ENCODE data around the gene SCRN2.
A peak's percentile ranks its signal among the peaks of the same experiment; 100 is the strongest.

SCRN2 gene

GRCh38 chr17:47846716-47847340 lies 5.8 kb upstream of the SCRN2 start:
- DNase-seq (ENCODE audit: low read depth in 3 of 3) = no peak

DNA sequence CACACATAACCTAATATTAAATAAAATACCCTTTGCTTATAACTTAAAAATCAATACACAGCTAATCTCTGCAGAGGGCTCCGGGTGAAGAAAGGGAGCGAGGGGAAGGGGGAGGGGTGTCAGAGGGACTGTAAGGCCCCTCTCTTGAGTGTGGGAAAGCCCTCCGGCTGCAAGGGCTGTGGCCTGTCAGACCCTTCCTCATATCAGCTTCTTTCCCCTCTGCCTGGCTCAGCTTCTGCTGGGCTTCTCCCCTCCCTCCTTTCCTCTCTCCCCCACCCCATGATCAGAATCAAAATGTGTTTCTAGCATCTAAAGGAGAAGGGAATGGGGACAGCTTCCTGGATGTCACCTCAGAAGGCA lies 4.6 kb upstream of the SCRN2 start:
- DNase-seq (ENCODE audit: low read depth in 3 of 3) = no peak

- DNase-seq (ENCODE audit: low read depth in 3 of 3) = no peak
These were observed 4.0 kb upstream of the SCRN2 start for GRCh38 chr17:47844814-47845715.

DNA sequence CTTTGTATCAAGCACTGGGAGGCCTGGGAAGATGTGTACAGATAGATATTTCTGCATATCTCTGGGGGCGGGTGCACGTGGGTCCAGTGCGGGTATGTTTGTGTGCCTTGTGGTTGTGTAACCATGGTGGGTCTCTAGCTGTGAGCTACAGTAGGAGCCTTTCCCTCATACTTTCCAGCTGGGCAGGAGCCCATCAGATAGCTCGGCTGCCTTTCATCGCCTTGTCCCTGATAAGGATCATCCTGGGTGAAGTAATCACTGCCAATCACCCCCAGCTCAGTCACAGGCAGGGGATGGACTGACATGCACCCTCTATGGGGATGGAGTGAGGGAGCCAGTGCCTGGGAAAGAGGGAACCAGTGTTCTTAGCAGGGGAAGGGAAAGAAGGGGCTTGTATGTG lies 3.2 kb upstream of the SCRN2 start:
- no peak for DNase-seq (ENCODE audit: low read depth in 3 of 3)

DNA sequence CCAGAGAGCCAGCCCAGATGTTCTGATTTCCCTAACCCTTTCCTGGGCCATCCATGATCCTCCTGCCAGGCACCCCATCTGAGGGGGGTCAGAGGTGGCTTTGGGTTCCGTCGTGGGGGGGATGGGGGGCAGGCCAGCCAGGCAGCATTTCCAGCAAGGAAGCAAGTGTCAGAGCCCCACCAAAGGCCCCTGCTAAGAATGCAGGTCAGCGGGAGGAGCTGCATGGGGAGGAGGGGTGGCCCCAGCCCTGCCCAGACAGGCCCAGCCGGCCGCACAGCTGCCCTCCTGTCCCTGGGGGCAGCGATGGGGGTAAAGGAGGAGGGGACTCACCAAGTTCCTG lies 2.3 kb upstream of the SCRN2 start:
- no peak for DNase-seq (ENCODE audit: low read depth in 3 of 3)

DNA sequence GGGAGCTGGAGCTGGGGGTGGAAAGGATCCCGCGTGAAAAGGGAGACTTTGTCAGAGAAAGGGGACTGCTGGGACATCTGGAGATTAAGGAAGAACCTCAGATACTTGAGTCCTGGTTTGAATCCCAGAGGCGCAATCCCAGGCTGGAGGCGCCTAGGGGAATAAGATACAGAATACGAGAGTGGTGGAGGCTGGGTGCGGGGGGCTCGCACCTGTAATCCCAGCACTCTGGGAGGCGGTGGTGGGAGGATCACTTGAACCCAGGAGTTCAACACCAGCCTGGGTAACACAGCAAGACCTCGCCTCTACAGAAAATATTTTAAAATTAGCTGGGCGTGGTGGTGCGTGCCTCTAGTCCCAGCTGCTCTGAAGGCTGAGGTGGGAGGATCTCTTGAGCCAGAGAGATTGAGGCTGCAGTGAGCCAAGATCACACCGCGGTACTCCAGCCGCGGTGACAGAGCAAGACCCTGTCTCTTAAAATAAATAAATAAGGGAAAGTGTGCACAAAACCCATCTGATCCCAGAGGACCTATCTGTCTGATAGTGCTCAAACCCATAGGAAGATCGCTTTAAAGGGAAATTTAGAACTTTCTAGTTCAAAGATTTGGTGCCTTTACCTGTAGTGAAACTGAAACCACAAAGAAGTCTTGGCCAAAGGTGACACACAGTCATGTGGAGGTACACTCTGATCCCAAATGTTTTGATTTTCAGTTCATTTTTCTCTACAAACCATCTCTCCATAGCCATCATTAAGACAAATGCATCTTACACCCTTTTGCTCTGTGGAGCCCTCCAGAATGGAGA lies 617 bp upstream of the SCRN2 start:
- no peak for DNase-seq (ENCODE audit: low read depth in 3 of 3)

GRCh38 chr17:47840001-47840741 lies 902 bp downstream of the SCRN2 start:
- DNase-seq (ENCODE audit: low read depth in 3 of 3) = no peak

DNA sequence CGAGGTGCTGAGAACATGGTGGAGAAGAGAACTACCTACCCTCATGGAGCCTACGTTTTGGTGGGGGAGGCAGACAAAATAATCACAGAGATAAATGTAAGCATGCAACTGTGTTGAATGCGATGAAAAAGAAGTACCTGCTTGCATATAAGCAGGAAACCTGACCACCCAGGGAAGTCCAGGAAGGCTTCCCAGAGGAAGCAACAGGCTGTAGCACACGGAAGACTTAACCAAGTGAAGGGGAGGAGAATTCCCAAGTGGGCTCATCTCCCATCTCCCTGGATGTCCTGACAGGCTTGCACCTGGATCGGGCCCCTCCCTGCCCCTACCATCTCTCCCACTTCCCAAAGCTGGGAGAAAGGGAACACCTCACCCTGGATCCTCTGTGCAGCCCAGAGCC lies 2.0 kb downstream of the SCRN2 start:
- no peak for DNase-seq (ENCODE audit: low read depth in 3 of 3)

GRCh38 chr17:47838636-47839035 lies 2.4 kb downstream of the SCRN2 start:
- DNase-seq (ENCODE audit: low read depth in 3 of 3) = no peak

GRCh38 chr17:47837401-47838039 lies 3.6 kb downstream of the SCRN2 start:
- no peak for DNase-seq (ENCODE audit: low read depth in 3 of 3)

DNA sequence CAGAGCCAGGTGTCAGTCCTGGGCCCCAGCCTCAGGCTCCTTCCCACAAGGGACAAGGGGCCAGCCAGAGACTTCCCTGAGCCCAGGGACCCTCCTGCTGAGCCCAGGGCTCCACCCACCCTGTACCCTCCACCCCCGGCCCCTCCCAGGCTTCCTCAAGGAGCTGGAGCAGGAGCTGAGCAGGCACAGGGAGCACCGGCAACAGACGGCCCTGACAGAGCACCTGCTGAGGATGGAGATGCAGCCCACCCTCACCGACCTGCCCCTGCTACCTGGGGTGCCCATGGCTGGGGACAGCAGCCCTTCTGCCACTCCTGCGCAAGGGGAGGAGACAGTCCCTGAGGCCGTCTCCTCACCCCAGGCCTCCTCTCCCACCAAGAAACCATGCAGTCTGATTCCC lies 4.5 kb downstream of the SCRN2 start:
- DNase-seq (ENCODE audit: low read depth in 3 of 3) = no peak

DNA sequence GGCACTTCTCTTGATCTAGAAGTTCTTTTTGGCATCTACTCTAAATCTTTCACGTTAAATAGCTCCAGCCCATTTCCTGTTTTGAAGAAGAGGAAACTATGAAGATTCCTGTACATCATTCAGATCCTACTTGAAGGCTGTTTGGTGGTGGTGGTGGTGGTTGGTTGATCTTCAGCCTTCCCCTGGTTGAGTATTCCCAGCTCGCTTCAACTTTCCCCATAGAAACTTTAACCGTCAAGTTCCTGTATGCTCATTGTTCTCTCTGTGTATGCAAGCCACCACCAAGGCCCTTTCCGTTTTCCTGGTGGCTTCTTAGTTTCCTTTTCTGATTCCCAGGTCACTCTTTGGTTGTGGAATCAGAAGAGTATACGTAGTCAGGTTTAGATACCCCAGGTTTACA lies 6.3 kb downstream of the SCRN2 start:
- no peak for DNase-seq (ENCODE audit: low read depth in 3 of 3)

DNA sequence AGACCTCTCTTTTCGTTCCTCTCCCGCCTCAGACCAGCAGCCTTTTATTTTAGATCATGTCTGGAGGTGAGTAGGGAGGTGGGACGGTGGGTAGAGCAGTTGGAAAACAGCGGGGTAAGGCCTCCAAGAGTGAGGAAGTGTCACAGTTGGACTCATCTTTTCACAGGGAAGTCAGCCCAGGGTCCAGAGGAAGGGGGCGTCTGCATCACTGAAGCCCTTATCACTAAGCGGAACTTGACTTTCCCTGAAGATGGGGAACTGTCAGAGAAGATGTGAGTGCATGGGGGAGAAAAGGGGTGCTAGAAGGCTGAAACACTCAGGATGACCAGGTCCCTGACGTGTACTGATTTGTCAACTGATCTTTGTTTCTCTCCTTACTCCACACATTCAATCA lies 9.1 kb downstream of the SCRN2 start:
- DNase-seq (ENCODE audit: low read depth in 3 of 3) = no peak

DNA sequence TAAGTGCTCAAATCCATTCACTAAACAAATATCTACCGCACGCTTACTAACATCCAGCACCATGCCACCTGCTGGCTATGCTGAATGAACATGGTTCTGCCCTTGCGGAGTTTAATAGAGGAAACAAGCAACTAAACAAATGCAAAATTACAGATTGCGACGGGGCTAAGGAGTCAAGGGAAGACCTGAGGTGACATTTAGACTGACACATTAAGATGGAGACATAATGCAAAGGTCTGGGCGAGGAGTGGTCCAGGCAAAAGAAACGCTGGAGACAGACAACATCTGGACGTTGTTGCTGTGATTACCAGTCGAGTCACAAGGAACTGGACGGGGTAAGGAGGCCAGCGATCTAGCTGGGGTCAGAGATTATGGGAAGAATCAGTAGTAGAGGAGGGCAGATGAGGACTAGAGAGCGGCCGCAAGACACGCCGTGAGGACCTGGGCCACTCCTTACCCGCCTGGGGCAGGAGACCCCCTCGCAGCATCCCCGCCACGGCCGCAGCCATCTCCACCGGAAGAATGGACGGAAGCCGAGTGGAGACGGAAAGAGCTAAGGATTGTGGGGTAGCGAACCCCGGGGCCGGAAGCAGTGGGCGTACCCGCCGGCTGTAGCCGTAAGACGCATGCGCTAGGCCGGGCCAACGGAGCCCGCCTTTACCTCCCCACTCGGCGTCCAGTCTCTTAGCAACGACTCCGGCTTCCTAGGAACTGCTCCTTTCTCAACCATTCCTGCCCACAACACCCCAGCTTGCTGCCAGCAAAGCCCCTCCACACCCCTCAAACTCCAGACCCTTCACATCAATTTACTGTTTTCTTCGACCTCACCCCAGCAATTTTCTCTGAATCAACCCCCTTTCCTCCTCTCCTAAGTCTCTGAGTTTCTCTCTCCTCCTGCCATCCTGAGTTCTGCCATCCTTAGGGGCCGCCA lies 9.8 kb downstream of the SCRN2 start, which contains the start of the genes LRRC46 and MRPL10:
Gene LRRC46, plus strand, starts transcription at position 668 of the 931 bp plus-strand sequence. CDS start 320 bp downstream, outside the sequence.
Gene MRPL10, minus strand, starts transcription at position 539 of the 931 bp plus-strand sequence. Its CDS starts 30 bp downstream, at position 509.
- DNase-seq (ENCODE audit: low read depth in 3 of 3) = peak; percentile 89 to 94 (median 90)

GRCh38 chr17:47830396-47831002 lies 10.6 kb downstream of the SCRN2 start:
- DNase-seq (ENCODE audit: low read depth in 3 of 3) = no peak

- DNase-seq (ENCODE audit: low read depth in 3 of 3) = no peak
These were observed 11.2 kb downstream of the SCRN2 start for GRCh38 chr17:47829870-47830269.

DNA sequence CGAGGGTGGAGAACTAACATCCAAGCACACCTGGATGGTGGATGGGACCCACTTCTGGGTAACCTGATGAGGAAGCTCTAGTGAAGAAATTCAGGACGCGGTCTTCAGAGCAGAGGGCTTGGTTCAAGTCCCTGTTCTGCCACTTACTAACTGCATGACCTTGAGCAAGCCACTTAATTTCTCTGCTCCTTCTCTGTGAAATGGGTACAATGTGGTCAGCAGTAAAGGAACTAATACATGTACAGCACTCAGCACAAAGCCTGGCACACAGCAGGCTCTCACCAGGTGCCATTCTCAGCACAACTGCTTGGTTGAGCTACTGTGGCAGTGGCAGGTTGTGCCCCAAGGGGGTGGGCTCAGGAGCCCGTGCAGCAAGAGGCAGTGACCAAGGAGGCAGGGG lies 17.6 kb downstream of the SCRN2 start:
- no peak for DNase-seq (ENCODE audit: low read depth in 3 of 3)

- DNase-seq (ENCODE audit: low read depth in 3 of 3) = no peak
These were observed 18.3 kb downstream of the SCRN2 start for GRCh38 chr17:47822785-47823184.

All from stimulated activated CD4-positive, alpha-beta T cell treated with anti-CD3 and anti-CD28 coated beads, TNF-alpha, amount 100 ng/mL, for 24 hours (primary cell).